HCT116 (cell line): ENCODE measurements around the gene MUC5B.

Source experiments
- CEBPB ChIP-seq: IDR thresholded peaks from 2 replicates; pipeline ENCODE4 v1.6.1; 2012; ENCODE audit warnings: low read depth
- CTCF ChIP-seq, 3 experiments: fragments of 200-600 bp in 1 of 3; sonication (generic) in 1 of 3; IDR thresholded peaks in 2 of 3; conservative IDR thresholded peaks in 1 of 3; 2 replicates each; pipeline ENCODE4 v1.5.1; 2012 to 2017; ENCODE audit warnings: low read depth in 2 of 3, low read length in 2 of 3, antibody characterized with exemption in 1 of 3, borderline replicate concordance in 1 of 3, control low read depth in 1 of 3, mild to moderate bottlenecking in 1 of 3, mixed read lengths in 1 of 3, mixed run types in 1 of 3, moderate library complexity in 1 of 3; ENCODE audit not compliant: insufficient read depth in 1 of 3
- REST ChIP-seq: IDR thresholded peaks from 2 replicates; pipeline ENCODE4 v1.6.1; 2012; ENCODE audit warnings: low read depth

- TF ChIP-seq CTCF (IDR thresholded peaks at IDR 0.05 in 2 of 3, conservative IDR thresholded peaks at IDR 0.05 in 1 of 3; ENCODE audit: borderline replicate concordance in 1 of 3, insufficient read depth in 1 of 3, low read depth in 2 of 3, low read length in 2 of 3) (no peak), REST (no peak), CEBPB (no peak)
Measured at GRCh38 chr11:1221848-1222311, 986 bp upstream of the MUC5B start.
